GM18517 (cell line): Measurements from ENCODE around the gene RETN.
"Not testable (repeated sequence)": the region's sequence is repeated elsewhere in the genome, so short reads cannot be mapped to it uniquely, and the experiment has no call there.

Experiments
- ATAC-seq: cut with Tn5 transposase; IDR thresholded peaks from one replicate; pipeline ENCODE4 v1.9.1; 2021; ENCODE audit warnings: mild to moderate bottlenecking, moderate library complexity; ENCODE audit not compliant: unreplicated experiment

The RETN gene

GRCh38 chr19:7637374-7638256 lies 31.2 kb upstream of the RETN start:
- ATAC-seq: no peak

DNA sequence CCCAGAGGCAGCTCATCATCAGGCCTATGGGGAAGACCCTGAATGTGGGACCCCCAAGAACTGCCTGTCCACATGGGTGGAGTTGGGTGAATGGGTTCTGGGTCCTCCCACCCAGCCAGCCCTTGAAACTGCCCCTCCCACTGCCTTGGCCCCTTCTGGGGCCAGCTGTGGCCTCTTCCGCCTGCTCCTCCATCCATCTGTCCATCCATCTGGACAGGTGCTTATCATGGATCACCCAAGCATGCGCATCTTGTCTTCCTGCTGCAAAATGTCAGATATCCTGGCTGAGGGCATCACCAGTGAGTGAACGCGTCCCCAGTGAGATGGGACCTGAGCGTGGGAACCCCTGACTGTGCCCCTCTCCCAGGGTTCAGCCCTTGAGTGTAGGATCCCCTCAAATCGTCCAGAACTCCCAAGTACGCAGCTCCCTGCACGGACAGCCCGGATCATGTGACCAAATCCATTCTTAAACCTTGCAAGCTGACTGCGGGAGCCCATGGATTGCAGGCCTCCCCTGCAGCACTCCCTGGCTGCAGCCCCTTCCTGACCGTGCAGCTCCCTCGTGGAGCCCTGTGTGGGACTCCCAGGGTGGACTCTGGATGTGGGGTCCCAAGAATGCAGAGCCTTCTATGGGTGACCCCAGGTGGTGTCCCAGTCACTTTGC lies 29.9 kb upstream of the RETN start:
- no peak for ATAC-seq

GRCh38 chr19:7639863-7640348 lies 28.9 kb upstream of the RETN start:
- no peak for ATAC-seq

- no peak for ATAC-seq
Measured at GRCh38 chr19:7640803-7641202, 28.0 kb upstream of the RETN start.

DNA sequence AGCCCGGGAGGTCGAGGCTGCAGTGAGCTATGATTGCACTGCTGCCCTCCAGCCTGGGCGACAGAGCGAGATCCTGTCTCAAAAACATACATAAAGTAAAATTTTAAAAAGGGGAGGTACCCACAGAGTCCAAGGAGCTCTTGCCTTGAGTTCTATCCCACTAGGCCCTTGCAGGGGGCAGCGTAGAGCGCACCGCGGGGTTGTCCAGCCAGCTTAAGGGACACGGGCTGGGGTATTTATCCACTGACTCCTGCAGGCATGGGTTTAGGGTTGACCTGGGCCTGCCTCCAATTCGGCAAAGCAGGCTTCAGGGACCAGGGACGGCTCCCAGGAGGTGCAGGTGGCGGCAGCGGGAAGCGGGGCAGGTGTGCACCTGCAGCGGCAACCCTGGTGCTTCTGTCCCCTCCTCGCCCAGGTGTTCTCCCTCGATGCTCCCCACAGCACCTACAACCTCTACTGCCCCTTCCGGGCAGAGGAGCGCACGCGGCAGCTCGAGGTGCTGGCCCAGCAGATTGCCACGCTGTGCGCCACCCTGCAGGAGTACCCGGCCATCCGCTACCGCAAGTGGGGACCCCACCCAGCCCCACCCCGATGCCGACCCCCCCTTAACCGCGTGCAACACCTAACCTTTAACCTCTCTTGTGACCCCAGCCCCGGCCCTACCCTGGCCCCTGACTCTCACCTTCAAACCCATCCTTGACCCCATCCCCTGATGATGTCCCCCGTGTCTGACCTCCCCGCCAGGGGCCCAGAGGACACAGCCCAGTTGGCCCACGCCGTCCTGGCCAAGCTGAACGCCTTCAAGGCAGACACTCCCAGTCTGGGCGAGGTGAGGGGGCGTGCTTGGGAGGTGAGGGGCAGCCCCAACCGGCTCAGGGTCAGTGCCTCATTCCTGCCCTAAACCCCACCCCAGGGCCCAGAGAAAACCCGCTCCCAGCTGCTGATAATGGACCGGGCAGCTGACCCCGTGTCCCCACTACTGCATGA lies 27.3 kb upstream of the RETN start:
- no peak for ATAC-seq

DNA sequence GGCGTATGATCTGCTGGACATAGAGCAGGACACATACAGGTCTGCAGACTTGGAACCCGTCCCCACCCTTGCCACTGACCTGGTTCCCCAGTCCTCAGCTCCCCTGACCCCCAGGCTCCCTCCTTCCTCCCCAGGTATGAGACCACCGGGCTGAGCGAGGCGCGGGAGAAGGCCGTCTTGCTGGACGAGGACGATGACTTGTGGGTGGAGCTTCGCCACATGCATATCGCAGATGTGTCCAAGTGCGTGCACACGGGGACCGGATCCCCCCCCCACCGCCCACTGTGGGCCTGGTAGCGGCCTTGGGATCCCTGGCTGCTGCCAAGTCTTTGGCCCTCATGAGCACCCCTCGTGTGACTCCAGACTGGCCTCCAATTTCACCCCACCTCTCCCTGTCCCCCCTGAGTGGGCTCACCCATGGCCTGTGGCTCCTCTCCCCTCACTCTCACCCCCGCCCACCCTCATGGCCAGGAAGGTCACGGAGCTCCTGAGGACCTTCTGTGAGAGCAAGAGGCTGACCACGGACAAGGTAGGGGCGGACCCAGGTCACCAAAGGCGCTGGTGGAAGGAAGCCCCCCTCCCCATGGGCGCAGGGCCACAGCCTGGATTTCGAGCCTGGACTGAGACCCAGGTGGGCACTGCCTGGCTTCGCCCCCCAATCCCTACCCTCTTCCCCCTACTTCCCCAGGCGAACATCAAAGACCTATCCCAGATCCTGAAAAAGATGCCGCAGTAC lies 26.4 kb upstream of the RETN start:
- no peak for ATAC-seq

GRCh38 chr19:7643031-7643415 lies 25.8 kb upstream of the RETN start:
- ATAC-seq: no peak

- ATAC-seq: not testable (repeated sequence)
Measured at GRCh38 chr19:7643629-7644549, 25.0 kb upstream of the RETN start.

GRCh38 chr19:7644550-7644877 lies 24.3 kb upstream of the RETN start:
- ATAC-seq: no peak

- ATAC-seq: no peak
Measured at GRCh38 chr19:7645163-7645562, 23.7 kb upstream of the RETN start.

DNA sequence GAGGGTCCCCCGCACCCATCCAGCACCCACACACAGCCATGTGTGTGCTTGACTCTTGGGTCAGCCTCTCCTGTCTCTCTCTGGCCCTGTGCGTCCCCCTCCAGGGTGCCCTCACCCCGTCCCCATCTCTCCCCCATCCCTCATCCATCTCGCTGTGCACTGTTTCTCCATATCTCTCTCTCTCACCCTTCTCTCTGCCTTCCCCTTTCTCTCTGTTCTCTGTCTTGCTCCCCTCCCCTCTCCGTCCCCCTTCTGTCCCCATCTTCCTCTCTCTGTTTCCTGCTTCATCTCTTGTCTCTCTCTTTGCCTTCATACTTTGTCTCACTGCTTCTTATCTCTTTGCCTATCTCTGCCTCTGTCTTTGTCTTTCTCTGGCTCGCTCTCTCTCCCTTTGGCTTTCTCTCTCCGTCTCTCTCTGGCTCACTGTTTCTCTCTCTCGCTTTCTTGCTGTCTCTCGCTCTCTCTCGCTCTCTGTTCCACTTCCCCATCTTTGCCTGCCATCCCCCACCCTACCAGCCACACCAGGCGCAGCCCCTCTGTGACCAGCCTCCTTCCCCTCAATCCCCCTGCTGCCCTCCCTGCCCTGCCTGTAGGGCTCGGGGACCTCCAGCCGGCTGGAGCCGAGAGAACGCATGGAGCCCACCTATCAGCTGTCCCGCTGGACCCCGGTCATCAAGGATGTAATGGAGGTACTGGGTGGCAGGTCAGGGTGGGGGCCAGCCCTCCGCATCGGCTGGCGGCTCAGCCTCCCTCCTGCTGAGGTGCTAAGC lies 23.0 kb upstream of the RETN start:
- no peak for ATAC-seq

DNA sequence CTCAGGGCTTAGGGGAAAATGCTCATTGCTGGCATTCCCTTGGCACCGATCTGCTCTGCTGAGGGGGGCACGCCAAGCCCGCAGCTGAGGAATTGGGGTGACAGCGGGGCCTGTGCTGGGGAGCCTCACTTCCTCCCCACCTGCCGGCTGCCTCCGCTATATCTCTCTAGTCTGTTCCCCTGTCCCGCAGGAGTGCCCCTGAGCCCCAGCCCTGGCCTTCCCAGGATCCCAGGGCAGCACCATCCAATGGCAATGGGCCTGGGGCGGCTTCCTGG lies 22.5 kb upstream of the RETN start:
- no peak for ATAC-seq

DNA sequence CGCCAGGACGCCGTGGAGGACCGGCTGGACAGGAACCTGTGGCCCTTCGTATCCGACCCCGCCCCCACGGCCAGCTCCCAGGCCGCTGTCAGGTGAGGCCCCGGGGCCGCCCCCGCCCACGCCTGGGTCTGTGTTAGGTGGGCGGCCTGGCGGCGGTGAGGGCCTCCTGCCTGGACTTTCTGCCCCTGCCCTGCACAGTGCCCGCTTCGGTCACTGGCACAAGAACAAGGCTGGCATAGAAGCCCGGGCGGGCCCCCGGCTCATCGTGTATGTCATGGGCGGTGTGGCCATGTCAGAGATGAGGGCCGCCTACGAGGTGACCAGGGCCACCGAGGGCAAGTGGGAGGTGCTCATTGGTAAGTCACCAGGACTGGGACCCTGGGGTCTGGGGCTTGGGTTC lies 21.7 kb upstream of the RETN start:
- ATAC-seq: no peak

DNA sequence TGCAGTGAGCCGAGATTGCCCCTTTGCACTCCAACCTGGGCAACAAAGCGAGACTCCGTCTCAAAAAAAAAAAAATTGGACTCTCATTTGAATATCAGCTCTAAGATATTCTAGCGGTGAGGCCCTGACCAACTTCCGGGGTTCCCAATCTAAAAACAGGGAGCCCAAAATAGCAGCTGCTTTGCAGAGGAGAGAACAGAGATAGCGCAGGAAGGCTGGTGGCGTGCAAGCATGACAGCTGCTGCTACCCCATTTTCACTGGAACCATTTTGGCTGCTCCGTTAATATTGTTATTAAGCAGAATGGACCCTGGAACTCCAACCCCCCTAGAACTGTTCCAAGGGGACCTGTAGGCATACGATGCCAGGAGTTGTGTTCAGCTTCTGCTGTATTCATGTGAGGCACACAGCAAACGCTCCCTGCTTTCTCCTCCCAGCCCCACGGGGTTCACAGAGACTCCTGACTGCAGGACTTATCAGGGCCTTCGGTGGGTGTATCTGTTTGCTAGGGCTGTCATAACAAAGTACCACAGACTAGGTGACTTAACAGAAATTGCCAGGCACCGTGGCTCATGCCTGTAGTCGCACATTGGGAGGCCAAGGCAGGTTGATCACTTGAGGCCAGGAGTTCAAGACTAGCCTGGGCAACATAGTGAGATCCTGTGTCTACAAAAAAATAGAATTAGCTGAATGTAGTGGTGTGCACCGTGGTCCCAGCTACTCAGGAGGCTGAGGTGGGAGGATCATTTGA lies 20.4 kb upstream of the RETN start:
- ATAC-seq: no peak

DNA sequence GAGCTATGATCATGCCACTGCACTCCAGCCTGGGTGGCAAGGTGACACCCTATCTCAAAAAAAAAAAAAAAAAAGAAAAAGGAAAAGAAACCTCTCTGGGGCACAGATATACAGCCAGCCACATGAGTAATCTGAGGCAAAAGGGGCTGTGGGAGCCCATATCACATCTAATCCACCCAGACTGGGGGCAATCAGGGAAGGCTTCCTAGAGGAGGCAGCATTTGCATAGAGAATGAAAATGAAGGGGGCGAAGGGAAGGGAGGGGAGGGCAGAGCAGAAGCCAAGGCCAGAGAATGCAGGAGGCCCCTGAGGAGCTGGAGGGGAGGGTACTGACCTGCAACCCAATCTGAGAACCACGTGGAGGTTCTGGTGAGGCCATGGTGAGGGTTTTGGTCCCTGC lies 18.7 kb upstream of the RETN start:
- ATAC-seq: no peak

GRCh38 chr19:7652061-7652641 lies 16.7 kb upstream of the RETN start:
- no peak for ATAC-seq

DNA sequence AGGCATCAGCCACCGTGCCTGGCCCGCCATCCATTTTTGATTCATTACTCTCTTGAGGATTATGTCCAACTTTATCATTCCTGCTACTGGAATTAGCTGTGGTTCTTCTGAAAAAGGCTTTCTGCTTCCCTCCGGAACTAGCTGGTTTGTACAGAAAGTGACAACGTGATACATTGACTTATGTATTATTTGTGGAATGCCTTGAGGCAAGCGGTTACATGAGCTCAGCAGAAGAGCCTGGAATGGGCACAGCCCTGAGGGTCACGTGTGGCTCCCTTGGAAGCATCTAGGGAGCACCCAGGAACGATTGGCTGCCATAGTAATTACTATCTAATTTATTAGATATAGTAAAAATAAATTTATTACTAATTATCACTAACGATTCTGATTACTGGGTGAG lies 14.4 kb upstream of the RETN start:
- no peak for ATAC-seq

GRCh38 chr19:7655581-7655980 lies 13.3 kb upstream of the RETN start:
- ATAC-seq: no peak
